Measurements from ENCODE around the gene AGO1. TPM values are rescaled to one million over a fixed set of nuclear protein-coding genes. Genes with fewer than 3 reads are reported as not detected.

AGO1 gene
- total and polyA plus RNA-seq, 8 donors: 2.2 to 20.3 (median 10.1) TPM

DNA sequence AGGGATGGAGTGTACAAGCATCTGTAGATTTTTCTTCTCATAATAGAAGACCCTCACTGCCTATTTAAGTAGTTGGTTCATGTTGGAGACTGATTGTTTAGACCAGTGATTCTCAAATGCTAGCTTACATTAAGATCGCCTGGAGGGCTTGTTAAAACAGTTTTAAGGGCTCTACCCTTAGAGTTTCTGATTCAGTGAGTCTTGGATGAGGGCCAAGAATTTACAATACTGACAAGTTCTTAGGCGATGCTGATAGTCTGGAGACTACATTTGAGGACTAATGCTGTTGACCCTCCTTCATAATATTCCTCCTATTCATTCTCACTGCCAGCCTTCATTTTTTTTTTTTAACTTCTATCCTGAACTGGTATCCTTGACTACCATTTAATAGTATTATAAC lies 32.7 kb downstream of the AGO1 start:
- TF ChIP-seq POLR2A (IDR thresholded peaks at IDR 0.05) (no peak), EP300 (IDR thresholded peaks at IDR 0.05) (no peak), POLR2AphosphoS5 (IDR thresholded peaks at IDR 0.05) (no peak)
- TF ChIP-seq, protein P1, sequence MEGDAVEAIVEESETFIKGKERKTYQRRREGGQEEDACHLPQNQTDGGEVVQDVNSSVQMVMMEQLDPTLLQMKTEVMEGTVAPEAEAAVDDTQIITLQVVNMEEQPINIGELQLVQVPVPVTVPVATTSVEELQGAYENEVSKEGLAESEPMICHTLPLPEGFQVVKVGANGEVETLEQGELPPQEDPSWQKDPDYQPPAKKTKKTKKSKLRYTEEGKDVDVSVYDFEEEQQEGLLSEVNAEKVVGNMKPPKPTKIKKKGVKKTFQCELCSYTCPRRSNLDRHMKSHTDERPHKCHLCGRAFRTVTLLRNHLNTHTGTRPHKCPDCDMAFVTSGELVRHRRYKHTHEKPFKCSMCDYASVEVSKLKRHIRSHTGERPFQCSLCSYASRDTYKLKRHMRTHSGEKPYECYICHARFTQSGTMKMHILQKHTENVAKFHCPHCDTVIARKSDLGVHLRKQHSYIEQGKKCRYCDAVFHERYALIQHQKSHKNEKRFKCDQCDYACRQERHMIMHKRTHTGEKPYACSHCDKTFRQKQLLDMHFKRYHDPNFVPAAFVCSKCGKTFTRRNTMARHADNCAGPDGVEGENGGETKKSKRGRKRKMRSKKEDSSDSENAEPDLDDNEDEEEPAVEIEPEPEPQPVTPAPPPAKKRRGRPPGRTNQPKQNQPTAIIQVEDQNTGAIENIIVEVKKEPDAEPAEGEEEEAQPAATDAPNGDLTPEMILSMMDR (IDR thresholded peaks at IDR 0.05): no peak
- DNase-seq: no peak
- H3K4me3 ChIP-seq: no peak overlapping the region
- intact Hi-C loops (cut with DNase I; ENCODE audit: low total_unique reads): no loop called here
- H3K9me3 ChIP-seq: no peaks in the 10 kb centered on the region
- no peaks in the 10 kb centered on the region for H3K27me3 ChIP-seq
- 57 to 70% (median 58%) methylated on average over 2 of the region's 2 CpGs for WGBS, 5 donors
- no peak overlapping the region for H3K27ac ChIP-seq
- H3K36me3 ChIP-seq: peaks cover 63 to 100% (median 100%) of the 10 kb centered on the region in 4 donors
- H3K4me1 ChIP-seq: no peaks in the 10 kb centered on the region

DNA sequence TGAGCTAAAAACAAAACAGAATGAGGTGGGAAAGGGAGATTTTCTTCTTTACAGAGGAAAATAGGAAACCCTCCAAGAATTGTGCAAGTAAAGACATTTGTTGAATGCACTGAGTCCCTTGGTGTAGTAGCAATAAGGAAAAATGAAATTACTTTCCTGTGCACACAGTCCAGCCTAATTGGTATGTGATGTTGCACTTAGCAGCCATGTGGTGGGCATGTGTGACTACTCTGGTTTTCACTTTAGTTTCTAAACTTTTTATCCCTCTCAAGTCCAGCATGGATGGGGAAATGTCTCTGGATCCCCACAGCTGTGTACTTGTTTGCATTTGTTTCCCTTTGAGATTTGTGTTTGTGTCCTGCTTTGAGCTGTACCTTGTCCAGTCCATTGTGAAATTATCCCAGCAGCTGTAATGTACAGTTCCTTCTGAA lies 40.8 kb downstream of the AGO1 start:
- no peak for DNase-seq
- Histone ChIP-seq H3K4me1 (peaks cover 0 to 9% (median 0%) of the 10 kb centered on the region in 4 donors), H3K4me3 (no peak overlapping the region), H3K36me3 (peaks cover 12 to 39% (median 38%) of the 10 kb centered on the region in 4 donors), H3K27me3 (no peaks in the 10 kb centered on the region), H3K9me3 (no peaks in the 10 kb centered on the region), H3K27ac (no peak overlapping the region)
- intact Hi-C loops (cut with DNase I; ENCODE audit: low total_unique reads): no loop called here
- TF ChIP-seq, protein P1 (IDR thresholded peaks at IDR 0.05): no peak
- TF ChIP-seq POLR2A (IDR thresholded peaks at IDR 0.05): no peak

DNA sequence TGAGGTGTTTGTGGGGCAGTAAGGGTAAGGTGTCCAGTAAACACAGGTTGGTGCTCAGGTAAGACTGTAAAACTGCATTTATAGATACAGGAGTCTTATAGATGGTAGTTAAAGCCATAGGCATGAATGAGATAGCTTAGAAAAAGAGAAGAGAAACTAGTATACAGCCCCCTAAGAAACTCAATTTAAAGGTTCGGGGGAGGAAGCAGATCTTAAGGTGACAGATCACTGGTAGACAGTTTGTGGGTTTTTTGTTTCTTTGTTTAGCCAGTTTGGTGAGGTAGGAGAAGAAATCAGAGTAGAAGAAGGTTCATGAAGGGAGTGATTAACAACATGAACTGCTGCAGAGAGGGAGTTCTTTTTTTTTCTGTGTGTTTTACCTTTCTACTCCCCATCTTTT lies 41.8 kb downstream of the AGO1 start:
- Histone ChIP-seq H3K4me3 (no peak overlapping the region), H3K9me3 (no peaks in the 10 kb centered on the region), H3K27ac (no peak overlapping the region), H3K36me3 (peaks cover 1 to 29% (median 28%) of the 10 kb centered on the region in 4 donors), H3K4me1 (peaks cover 0 to 19% (median 4%) of the 10 kb centered on the region in 4 donors), H3K27me3 (no peaks in the 10 kb centered on the region)
- intact Hi-C loops (cut with DNase I; ENCODE audit: low total_unique reads): no loop called here
- WGBS, 5 donors: 80 to 93% (median 87%) methylated on average over 1 of the region's 1 CpG
- TF ChIP-seq, protein P1 (IDR thresholded peaks at IDR 0.05): no peak
- TF ChIP-seq EP300 (IDR thresholded peaks at IDR 0.05): no peak
- TF ChIP-seq POLR2A (IDR thresholded peaks at IDR 0.05): no peak
- no peak for TF ChIP-seq POLR2AphosphoS5 (IDR thresholded peaks at IDR 0.05)
- no peak for DNase-seq

DNA sequence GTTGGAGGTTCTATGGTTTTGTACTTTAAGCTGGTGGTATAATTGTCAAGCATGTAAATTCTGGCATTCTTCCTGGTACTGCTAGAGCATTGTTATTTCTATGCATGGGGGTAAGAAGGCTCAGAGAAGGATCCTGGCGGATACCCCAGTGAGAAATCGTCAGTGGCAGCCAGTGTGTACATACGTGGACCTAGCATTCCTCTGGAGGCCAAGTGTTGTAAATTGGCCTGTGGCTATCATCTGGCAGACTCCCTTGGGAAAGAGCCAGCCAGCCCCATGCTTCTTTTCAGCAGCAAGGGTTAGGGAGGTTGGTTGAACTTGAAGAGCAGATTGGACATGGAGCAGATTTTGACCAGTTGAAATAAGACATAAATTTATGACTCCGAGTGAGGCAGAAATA lies 42.7 kb downstream of the AGO1 start:
- no peak overlapping the region for H3K27ac ChIP-seq
- intact Hi-C loops (cut with DNase I; ENCODE audit: low total_unique reads): no loop called here
- DNase-seq: no peak

More for the DNA sequence above, 42.7 kb downstream of the AGO1 start:
- 47 to 58% (median 47%) methylated on average over 4 of the region's 4 CpGs for WGBS, 5 donors
- TF ChIP-seq POLR2A (IDR thresholded peaks at IDR 0.05): no peak
- TF ChIP-seq, protein P1 (IDR thresholded peaks at IDR 0.05): no peak
- TF ChIP-seq POLR2AphosphoS5 (IDR thresholded peaks at IDR 0.05): no peak
- no peak for TF ChIP-seq EP300 (IDR thresholded peaks at IDR 0.05)
- Histone ChIP-seq H3K4me3 (no peak overlapping the region), H3K27me3 (no peaks in the 10 kb centered on the region), H3K9me3 (no peaks in the 10 kb centered on the region), H3K4me1 (peaks cover 0 to 21% (median 8%) of the 10 kb centered on the region in 4 donors), H3K36me3 (peaks cover 0 to 20% (median 19%) of the 10 kb centered on the region in 4 donors)
